ENCODE data around the gene COQ7. TPM values are rescaled to one million over a fixed set of nuclear protein-coding genes. Genes with fewer than 3 reads are reported as not detected.

The COQ7 gene
- total RNA-seq, 1 donor from 2014 or later: 14.0 TPM

DNA sequence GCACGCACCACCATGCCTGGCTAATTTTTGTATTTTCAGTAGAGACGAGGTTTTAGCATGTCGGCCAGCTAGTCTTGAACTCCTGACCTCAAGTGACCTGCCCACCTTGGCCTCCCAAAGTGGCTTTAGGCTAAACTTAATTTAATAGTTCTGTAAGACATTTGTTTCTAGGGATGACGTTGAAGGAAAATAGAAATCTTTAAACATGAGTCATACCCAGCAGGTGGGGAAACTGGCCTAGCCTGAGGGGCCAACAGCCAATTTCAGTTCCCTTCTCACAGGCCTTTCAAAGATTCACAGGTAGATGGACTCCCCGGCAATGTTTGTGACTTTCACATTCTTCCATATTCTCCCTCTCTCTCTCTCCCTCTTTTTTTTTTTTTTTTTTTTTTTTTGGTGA, 28.2 kb downstream of the COQ7 start:
- Mint-ChIP-seq H3K4me3 (ENCODE audit: unreplicated experiment) (no peak overlapping the region), H3K27me3 (ENCODE audit: low read depth, unreplicated experiment) (no peaks in the 10 kb centered on the region), H3K36me3 (ENCODE audit: low read depth, unreplicated experiment) (peaks cover 1% of the 10 kb centered on the region), H3K9me3 (ENCODE audit: unreplicated experiment) (peaks cover 9% of the 10 kb centered on the region), H3K27ac (ENCODE audit: unreplicated experiment) (no peak overlapping the region), H3K4me1 (ENCODE audit: low read depth, unreplicated experiment) (no peaks in the 10 kb centered on the region)
- DNase-seq (ENCODE audit: low read depth) (no peak), FAIRE-seq (no peak)
- H3K4me1 ChIP-seq (ENCODE audit: insufficient read depth, low read length): peaks cover 10% of the 10 kb centered on the region
- H3K27ac ChIP-seq (ENCODE audit: low read depth, low read length): no peak overlapping the region
- TF ChIP-seq EZH2 (IDR thresholded peaks at IDR 0.05; ENCODE audit: insufficient read depth, low read length): no peak
- TF ChIP-seq, protein P1, sequence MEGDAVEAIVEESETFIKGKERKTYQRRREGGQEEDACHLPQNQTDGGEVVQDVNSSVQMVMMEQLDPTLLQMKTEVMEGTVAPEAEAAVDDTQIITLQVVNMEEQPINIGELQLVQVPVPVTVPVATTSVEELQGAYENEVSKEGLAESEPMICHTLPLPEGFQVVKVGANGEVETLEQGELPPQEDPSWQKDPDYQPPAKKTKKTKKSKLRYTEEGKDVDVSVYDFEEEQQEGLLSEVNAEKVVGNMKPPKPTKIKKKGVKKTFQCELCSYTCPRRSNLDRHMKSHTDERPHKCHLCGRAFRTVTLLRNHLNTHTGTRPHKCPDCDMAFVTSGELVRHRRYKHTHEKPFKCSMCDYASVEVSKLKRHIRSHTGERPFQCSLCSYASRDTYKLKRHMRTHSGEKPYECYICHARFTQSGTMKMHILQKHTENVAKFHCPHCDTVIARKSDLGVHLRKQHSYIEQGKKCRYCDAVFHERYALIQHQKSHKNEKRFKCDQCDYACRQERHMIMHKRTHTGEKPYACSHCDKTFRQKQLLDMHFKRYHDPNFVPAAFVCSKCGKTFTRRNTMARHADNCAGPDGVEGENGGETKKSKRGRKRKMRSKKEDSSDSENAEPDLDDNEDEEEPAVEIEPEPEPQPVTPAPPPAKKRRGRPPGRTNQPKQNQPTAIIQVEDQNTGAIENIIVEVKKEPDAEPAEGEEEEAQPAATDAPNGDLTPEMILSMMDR (IDR thresholded peaks at IDR 0.05; ENCODE audit: insufficient read depth, low read depth, low read length): no peak
- H3K9ac ChIP-seq (ENCODE audit: low read length): no peak overlapping the region
- H2AFZ ChIP-seq (ENCODE audit: low read depth, low read length): no peak overlapping the region
- no peaks in the 10 kb centered on the region for H3K36me3 ChIP-seq (ENCODE audit: insufficient read depth, low read length)
- H3K9me3 ChIP-seq (ENCODE audit: insufficient read depth, low read depth, low read length): no peaks in the 10 kb centered on the region
- H3K79me2 ChIP-seq (ENCODE audit: insufficient read depth, low read length): no peaks in the 10 kb centered on the region
- no peaks in the 10 kb centered on the region for H4K20me1 ChIP-seq (ENCODE audit: insufficient read depth, low read length)
- H3K27me3 ChIP-seq (ENCODE audit: insufficient read depth, low read length): no peaks in the 10 kb centered on the region
- H3K4me2 ChIP-seq (ENCODE audit: low read length): no peak overlapping the region
- no peak overlapping the region for H3K4me3 ChIP-seq (ENCODE audit: insufficient read depth, low read depth, low read length)

DNA sequence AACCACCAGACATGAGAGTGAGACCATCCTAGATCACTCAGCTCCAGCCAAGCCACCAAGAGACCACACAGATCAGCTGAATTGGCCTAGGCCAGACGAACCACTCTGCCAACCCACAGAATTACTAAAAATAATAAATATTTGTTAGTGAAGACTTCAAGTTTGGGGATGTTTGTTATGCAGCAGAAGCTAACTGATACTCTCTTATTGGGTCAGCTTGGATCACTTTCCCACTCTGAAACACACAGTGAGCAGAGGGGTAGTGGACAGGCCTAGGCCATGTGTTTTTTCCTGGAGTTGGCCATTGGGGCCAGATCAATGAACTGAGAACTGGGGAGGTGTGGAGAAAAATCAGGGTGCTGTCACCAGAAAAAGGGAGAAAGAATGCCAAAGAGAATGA, 30.8 kb downstream of the COQ7 start:
- no peaks in the 10 kb centered on the region for H3K4me1 Mint-ChIP-seq (ENCODE audit: low read depth, unreplicated experiment)
- H3K9me3 Mint-ChIP-seq (ENCODE audit: unreplicated experiment): peaks cover 9% of the 10 kb centered on the region
- DNase-seq (ENCODE audit: low read depth) (no peak), FAIRE-seq (no peak)
- Histone ChIP-seq H3K4me3 (ENCODE audit: insufficient read depth, low read depth, low read length) (no peak overlapping the region), H3K4me2 (ENCODE audit: low read length) (no peak overlapping the region), H3K36me3 (ENCODE audit: insufficient read depth, low read length) (no peaks in the 10 kb centered on the region), H3K27ac (ENCODE audit: low read depth, low read length) (no peak overlapping the region), H3K4me1 (ENCODE audit: insufficient read depth, low read length) (no peaks in the 10 kb centered on the region), H3K9me3 (ENCODE audit: insufficient read depth, low read depth, low read length) (no peaks in the 10 kb centered on the region), H3K27me3 (ENCODE audit: insufficient read depth, low read length) (no peaks in the 10 kb centered on the region), H3K79me2 (ENCODE audit: insufficient read depth, low read length) (no peaks in the 10 kb centered on the region), H4K20me1 (ENCODE audit: insufficient read depth, low read length) (no peaks in the 10 kb centered on the region), H3K9ac (ENCODE audit: low read length) (no peak overlapping the region), H2AFZ (ENCODE audit: low read depth, low read length) (no peak overlapping the region)
- TF ChIP-seq, protein P1 (IDR thresholded peaks at IDR 0.05; ENCODE audit: insufficient read depth, low read depth, low read length): no peak
- TF ChIP-seq EZH2 (IDR thresholded peaks at IDR 0.05; ENCODE audit: insufficient read depth, low read length): no peak
- no peaks in the 10 kb centered on the region for H3K27me3 Mint-ChIP-seq (ENCODE audit: low read depth, unreplicated experiment)
- H3K27ac Mint-ChIP-seq (ENCODE audit: unreplicated experiment): no peak overlapping the region
- no peak overlapping the region for H3K4me3 Mint-ChIP-seq (ENCODE audit: unreplicated experiment)
- H3K36me3 Mint-ChIP-seq (ENCODE audit: low read depth, unreplicated experiment): no peaks in the 10 kb centered on the region

DNA sequence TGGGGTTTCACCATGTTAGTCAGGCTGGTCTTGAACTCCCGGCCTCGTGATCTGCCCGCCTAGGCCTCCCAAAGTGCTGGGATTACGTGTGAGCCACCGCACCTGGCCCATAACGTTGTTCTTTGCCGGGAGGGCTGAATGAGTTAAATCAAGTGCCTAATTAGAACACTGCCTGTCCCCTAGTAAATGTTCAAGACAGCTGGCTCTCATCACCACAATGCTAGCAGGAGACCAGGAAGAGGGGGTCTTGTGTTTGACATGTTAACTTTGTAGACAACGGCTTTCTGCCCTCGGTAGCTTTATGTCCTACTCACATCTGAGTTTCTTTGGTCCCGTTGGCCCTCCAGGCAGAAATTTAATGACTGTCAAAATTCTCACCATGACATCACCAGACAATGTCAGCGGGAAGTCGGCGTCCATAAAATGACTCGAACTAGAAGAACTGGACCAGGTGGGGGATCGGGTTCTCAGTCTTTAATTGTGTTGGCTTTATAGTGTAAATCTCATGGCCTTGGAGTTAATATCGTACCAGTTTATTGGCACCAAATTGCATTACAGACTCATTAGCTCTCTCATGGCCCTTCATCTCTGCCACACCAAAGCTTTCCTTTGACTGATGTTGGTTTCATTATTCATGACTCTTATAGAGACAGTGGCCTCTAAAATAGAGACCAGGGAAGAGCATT, 34.9 kb downstream of the COQ7 start:
- Mint-ChIP-seq H3K36me3 (ENCODE audit: low read depth, unreplicated experiment) (no peaks in the 10 kb centered on the region), H3K4me1 (ENCODE audit: low read depth, unreplicated experiment) (peaks cover 10% of the 10 kb centered on the region), H3K9me3 (ENCODE audit: unreplicated experiment) (peaks cover 5% of the 10 kb centered on the region), H3K27ac (ENCODE audit: unreplicated experiment) (no peak overlapping the region), H3K4me3 (ENCODE audit: unreplicated experiment) (no peak overlapping the region), H3K27me3 (ENCODE audit: low read depth, unreplicated experiment) (no peaks in the 10 kb centered on the region)
- Histone ChIP-seq H3K4me3 (ENCODE audit: insufficient read depth, low read depth, low read length) (no peak overlapping the region), H3K27ac (ENCODE audit: low read depth, low read length) (no peak overlapping the region), H3K4me2 (ENCODE audit: low read length) (no peak overlapping the region), H3K9ac (ENCODE audit: low read length) (no peak overlapping the region), H2AFZ (ENCODE audit: low read depth, low read length) (no peak overlapping the region), H3K9me3 (ENCODE audit: insufficient read depth, low read depth, low read length) (no peaks in the 10 kb centered on the region), H3K36me3 (ENCODE audit: insufficient read depth, low read length) (no peaks in the 10 kb centered on the region), H3K27me3 (ENCODE audit: insufficient read depth, low read length) (no peaks in the 10 kb centered on the region), H3K4me1 (ENCODE audit: insufficient read depth, low read length) (peaks cover 2% of the 10 kb centered on the region), H3K79me2 (ENCODE audit: insufficient read depth, low read length) (no peaks in the 10 kb centered on the region), H4K20me1 (ENCODE audit: insufficient read depth, low read length) (no peaks in the 10 kb centered on the region)
- no peak for TF ChIP-seq EZH2 (IDR thresholded peaks at IDR 0.05; ENCODE audit: insufficient read depth, low read length)
- TF ChIP-seq, protein P1 (IDR thresholded peaks at IDR 0.05; ENCODE audit: insufficient read depth, low read depth, low read length): no peak
- DNase-seq (ENCODE audit: low read depth): no peak
- no peak for FAIRE-seq
